ENCODE measurements around the gene MACROD2. TPM values are rescaled to one million over a fixed set of nuclear protein-coding genes. Genes with fewer than 3 reads are reported as not detected.

Gene MACROD2
- total RNA-seq, 2 donors from 2014 or later: 0.95 to 4.2 TPM

- DNase-seq (ENCODE audit: low spot score): no peak
- H3K36me3 ChIP-seq: no peaks in the 10 kb centered on the region
- ATAC-seq (ENCODE audit: insufficient number of reproducible peaks, low FRiP score, low read depth): no peak
- H3K4me1 ChIP-seq (ENCODE audit: control insufficient read depth in 1 of 2, low read depth in 2 of 2): no peaks in the 10 kb centered on the region
- no peak overlapping the region for H3K27ac ChIP-seq
- no peaks in the 10 kb centered on the region for H3K27me3 ChIP-seq (replicated peaks; ENCODE audit: insufficient read depth)
- H3K9me3 ChIP-seq: no peaks in the 10 kb centered on the region
- TF ChIP-seq CTCF (IDR thresholded peaks at IDR 0.05): no peak
- no peak overlapping the region for H3K4me3 ChIP-seq
These were observed 1404.5 kb downstream of the MACROD2 start for GRCh38 chr20:15399781-15400180.

GRCh38 chr20:15406072-15406471, 1410.8 kb downstream of the MACROD2 start:
- Histone ChIP-seq H3K4me3 (no peak overlapping the region), H3K36me3 (no peaks in the 10 kb centered on the region), H3K4me1 (ENCODE audit: control insufficient read depth in 1 of 2, low read depth in 2 of 2) (no peaks in the 10 kb centered on the region), H3K9me3 (no peaks in the 10 kb centered on the region), H3K27ac (no peak overlapping the region), H3K27me3 (replicated peaks; ENCODE audit: insufficient read depth) (no peaks in the 10 kb centered on the region)
- no peak for TF ChIP-seq CTCF (IDR thresholded peaks at IDR 0.05)
- DNase-seq (ENCODE audit: low spot score) (no peak), ATAC-seq (ENCODE audit: insufficient number of reproducible peaks, low FRiP score, low read depth) (no peak)

- no peaks in the 10 kb centered on the region for H3K9me3 ChIP-seq
- DNase-seq (ENCODE audit: low spot score) (no peak), ATAC-seq (ENCODE audit: insufficient number of reproducible peaks, low FRiP score, low read depth) (no peak)
- H3K27me3 ChIP-seq (replicated peaks; ENCODE audit: insufficient read depth): no peaks in the 10 kb centered on the region
- no peaks in the 10 kb centered on the region for H3K4me1 ChIP-seq (ENCODE audit: control insufficient read depth in 1 of 2, low read depth in 2 of 2)
- no peaks in the 10 kb centered on the region for H3K36me3 ChIP-seq
- no peak overlapping the region for H3K4me3 ChIP-seq
- TF ChIP-seq CTCF (IDR thresholded peaks at IDR 0.05): no peak
- no peak overlapping the region for H3K27ac ChIP-seq
These were observed 1416.5 kb downstream of the MACROD2 start for GRCh38 chr20:15411781-15412180.

- no peak for ATAC-seq (ENCODE audit: insufficient number of reproducible peaks, low FRiP score, low read depth)
These were observed 1420.6 kb downstream of the MACROD2 start for GRCh38 chr20:15415908-15416307.

GRCh38 chr20:15419856-15420255, 1424.5 kb downstream of the MACROD2 start:
- no peaks in the 10 kb centered on the region for H3K9me3 ChIP-seq
- no peak for TF ChIP-seq CTCF (IDR thresholded peaks at IDR 0.05)
- no peak overlapping the region for H3K4me3 ChIP-seq
- ATAC-seq (ENCODE audit: insufficient number of reproducible peaks, low FRiP score, low read depth): no peak
- no peak for DNase-seq (ENCODE audit: low spot score)
- no peak overlapping the region for H3K27ac ChIP-seq
- H3K4me1 ChIP-seq (ENCODE audit: control insufficient read depth in 1 of 2, low read depth in 2 of 2): no peaks in the 10 kb centered on the region
- H3K27me3 ChIP-seq (replicated peaks; ENCODE audit: insufficient read depth): no peaks in the 10 kb centered on the region
- H3K36me3 ChIP-seq: no peaks in the 10 kb centered on the region

More at GRCh38 chr20:15415908-15416307, 1420.6 kb downstream of the MACROD2 start:
- H3K36me3 ChIP-seq: no peaks in the 10 kb centered on the region
- no peak for TF ChIP-seq CTCF (IDR thresholded peaks at IDR 0.05)
- no peak overlapping the region for H3K27ac ChIP-seq
- no peaks in the 10 kb centered on the region for H3K27me3 ChIP-seq (replicated peaks; ENCODE audit: insufficient read depth)
- H3K4me1 ChIP-seq (ENCODE audit: control insufficient read depth in 1 of 2, low read depth in 2 of 2): no peaks in the 10 kb centered on the region
- DNase-seq (ENCODE audit: low spot score): no peak
- H3K4me3 ChIP-seq: no peak overlapping the region
- no peaks in the 10 kb centered on the region for H3K9me3 ChIP-seq
